DOHH2 (cell line): ENCODE measurements around the gene FXYD4.

Source experiments
- CTCF ChIP-seq: fragments of 200-600 bp; sonication (generic); IDR thresholded peaks from one replicate; pipeline ENCODE4 v1.5.1; 2014; ENCODE audit warnings: antibody characterized with exemption, mild to moderate bottlenecking, low read depth, low read length; ENCODE audit not compliant: poor library complexity, severe bottlenecking
- EZH2phosphoT487 ChIP-seq: fragments of 200-600 bp; sonication (generic); IDR thresholded peaks from 2 replicates; pipeline ENCODE4 v1.6.1; 2017; ENCODE audit warnings: borderline replicate concordance, mild to moderate bottlenecking, antibody characterized with exemption, low read length, moderate library complexity, mixed read lengths

- TF ChIP-seq EZH2phosphoT487 (no peak), CTCF (no peak)
These were observed 22.3 kb downstream of the FXYD4 start for GRCh38 chr10:43393606-43394360.
